GM19468 (cell line): ENCODE results near the gene LAMTOR1.

Source experiments
- ATAC-seq: cut with Tn5 transposase; IDR thresholded peaks from one replicate; pipeline ENCODE4 v1.9.1; 2021; ENCODE audit warnings: mild to moderate bottlenecking, moderate library complexity, moderate number of reproducible peaks; ENCODE audit not compliant: unreplicated experiment; ENCODE audit errors: extremely low read depth

LAMTOR1 gene

GRCh38 chr11:72084076-72084475 is 19.0 kb downstream of the LAMTOR1 start:
- ATAC-seq = no peak

DNA sequence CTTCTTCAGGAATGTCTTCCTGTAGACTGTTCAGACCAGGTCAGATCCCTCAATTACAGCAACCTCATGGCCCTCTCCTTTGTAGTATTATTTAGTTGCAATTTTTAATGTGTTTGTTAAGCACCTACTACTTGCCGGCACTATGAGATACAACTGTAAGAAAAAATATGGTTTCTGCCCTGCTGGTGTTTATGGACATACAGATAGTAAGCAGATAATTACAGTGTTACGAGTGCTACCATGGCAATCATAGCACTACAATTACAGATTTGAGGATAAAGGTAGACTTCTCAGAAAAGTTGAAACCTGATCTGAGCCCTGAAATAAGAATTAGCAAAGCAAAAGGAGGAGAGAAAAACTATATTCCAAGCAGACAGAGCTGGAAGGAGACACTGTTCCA is 19.7 kb downstream of the LAMTOR1 start:
- ATAC-seq = no peak

- no peak for ATAC-seq
These were observed 21.2 kb downstream of the LAMTOR1 start for GRCh38 chr11:72081821-72082453.

DNA sequence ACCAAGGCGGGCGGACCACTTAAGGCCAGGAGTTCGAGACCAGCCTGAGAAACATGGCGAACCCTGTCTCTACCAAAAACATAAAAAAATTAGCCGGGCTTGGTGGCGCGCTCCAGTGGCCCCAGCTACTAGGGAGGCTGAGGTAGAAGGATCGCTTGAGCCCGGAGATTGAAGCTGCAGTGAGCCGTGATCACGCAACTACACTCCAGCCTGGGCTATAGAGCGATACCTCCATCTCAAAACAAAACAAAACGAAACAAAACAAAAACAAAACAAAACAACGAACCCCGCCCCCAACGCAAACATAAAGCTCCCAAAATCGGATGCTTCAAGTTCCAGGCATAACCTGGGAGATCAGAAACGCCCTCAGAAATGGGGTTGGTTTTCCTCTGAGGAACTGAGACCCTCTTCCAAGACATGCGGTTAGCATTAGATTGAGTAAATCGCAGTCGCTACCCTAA is 21.9 kb downstream of the LAMTOR1 start:
- ATAC-seq = no peak

DNA sequence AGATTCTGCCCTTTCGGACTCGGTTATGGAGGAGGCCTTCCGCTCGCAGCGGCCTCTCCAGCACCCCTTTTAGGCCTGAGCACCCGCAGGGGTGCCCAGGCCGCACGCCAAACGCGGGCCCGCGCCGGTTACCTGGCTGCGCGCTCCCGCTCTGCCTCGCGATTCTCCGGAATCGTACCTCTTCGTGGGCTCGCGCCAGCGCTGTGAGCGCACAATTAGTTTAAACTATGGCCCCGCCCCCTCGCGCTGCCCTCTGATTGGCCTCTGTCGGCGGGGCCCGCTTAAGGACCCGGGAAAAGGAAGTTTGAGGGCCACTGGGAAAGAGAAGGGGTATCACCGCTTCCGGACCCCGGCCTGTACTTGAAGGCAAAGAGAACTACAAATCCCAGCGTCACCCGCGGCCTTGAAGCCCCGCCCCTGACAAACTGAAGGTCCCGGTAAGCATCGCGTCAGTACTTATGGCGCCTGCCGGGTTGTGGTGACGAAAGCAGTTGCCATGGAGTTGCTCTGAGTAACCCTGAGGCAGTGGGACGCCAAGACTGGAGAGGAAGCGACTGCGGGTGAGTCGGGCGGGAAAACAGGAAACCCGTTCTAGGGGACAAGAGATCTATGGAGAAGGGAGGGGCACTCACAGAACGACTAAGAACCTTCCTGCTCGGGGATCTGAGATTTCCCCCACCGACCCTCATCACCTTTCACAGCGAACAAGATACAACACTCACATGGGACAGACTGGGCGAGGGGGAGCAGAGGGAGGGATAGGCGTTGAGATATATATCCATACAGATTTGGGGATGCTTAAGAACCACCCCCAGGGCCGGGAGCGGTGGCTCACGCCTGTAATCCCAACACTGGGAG is 22.5 kb downstream of the LAMTOR1 start, which contains the start of the genes LRRC51 and NUMA1:
LRRC51 (plus strand) TSS at position 525 of the 858 bp plus-strand sequence. CDS start 8,234 bp downstream, outside the sequence.
NUMA1 (minus strand) TSS at position 217 of the 858 bp plus-strand sequence. CDS start 44,599 bp downstream, outside the sequence.
- peak; percentile 94 for ATAC-seq

- no peak for ATAC-seq
These were observed 23.2 kb downstream of the LAMTOR1 start for GRCh38 chr11:72079819-72080325.

DNA sequence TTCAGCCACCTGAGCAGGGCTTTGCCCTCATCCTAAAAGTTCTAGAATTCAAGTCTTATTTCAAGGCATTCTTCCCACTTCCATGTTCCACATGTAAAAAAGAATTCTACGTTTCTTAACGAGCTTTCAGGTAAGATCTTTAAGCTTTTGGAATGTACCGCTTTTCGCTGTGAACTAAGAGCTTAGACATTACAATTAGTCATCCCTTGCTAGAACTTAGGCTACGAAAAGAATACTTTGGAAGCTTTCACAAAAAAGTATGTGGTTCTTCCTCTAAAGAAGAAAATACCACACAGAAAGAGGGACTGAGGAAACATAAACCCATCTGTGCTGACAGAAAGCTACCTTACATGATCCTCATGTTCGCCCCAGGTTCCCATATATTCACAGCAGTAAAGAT is 24.6 kb downstream of the LAMTOR1 start:
- ATAC-seq = no peak

DNA sequence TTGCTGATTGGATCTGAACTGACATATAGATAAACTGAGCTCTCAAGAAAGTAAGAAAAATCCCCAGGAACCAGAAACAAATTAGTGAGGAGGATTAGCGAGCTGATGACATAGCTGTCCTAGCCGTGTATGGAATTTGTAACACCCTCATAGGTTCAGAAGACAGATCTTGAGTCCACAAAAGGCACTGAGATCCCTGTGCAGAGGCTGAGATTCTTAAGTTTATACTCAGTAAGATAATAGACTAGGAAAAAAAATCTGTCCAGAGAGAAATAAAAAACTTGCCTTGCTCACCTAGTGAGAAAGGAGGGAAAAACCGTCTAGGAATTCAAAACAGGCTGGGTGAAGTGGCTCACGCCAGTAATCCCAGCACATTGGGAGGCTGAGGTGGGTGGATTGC is 27.3 kb downstream of the LAMTOR1 start:
- ATAC-seq = no peak

DNA sequence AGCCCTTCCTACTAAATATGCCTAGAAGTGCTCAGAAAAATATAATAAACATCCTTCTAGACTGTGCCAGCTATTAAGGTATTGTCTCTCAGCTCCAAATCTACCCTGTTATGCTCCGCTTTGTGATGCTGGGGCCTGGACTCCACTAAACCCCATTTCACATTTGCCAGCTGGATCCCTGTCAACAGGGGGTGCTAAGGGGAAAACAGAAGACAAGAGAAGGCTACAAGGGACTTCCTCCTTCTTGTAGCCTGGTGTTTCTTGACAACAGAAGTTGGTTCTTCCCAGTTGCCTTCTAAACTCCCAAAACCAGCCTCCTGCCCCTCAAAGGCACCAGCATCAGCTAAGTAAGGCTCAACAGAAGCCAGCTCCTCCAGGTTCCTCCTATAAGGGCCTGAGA is 28.0 kb downstream of the LAMTOR1 start:
- no peak for ATAC-seq

DNA sequence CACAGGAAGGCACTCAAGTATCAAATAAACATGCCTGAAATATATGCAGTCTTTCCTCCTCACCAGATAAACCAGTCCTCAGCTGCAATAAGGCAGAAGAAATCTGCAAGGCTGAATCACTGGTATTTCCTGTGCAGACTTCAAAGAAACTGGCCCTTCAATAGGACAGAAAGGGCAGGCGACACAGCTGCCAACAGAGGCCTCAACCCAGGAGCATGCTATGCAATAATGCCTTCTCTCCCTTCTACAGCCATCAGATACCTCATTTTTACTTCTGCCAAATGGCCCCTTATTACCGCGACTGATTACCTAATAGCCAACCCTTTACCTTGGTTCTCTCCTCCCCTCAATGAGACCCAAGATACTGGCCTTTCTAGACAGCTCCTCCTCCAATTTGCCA is 30.7 kb downstream of the LAMTOR1 start:
- no peak for ATAC-seq

DNA sequence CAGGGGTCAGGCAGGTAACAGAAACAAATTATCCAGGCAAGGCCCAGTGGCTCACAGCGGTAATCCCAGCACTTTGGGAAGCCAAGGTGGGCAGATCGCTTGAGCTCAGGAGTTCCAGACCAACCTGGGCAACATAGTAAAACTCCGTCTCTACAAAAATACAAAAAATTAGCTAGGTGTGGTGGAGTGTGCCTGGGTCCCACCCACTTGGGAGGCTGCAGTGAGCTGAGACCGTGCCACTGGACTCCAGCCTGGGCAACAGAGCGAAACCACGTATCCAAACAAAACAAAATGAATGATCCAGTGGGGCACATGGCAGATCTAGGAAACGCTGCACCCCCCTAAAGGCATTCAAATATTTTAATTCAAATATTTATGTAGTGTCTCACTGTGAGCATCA is 32.6 kb downstream of the LAMTOR1 start:
- no peak for ATAC-seq

- ATAC-seq = no peak
These were observed 33.3 kb downstream of the LAMTOR1 start for GRCh38 chr11:72069787-72070251.

DNA sequence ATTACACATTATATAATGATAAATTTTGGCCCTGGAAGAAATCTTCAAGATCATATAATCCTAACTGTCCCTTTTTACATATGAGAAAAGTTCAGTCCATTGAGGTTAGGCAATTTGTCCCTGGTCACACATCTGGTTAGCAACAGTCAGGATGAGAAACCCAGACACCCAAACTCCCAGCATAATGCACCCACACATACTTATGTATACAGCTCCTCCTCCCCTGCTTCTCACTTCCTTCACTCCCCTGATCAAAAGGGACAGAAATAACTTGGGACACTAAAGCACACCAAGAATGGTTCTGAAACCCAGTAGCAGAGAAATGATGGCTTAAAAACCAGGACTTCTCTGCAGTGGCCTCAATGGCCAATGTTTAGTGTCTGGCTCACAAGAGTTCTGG is 33.9 kb downstream of the LAMTOR1 start:
- no peak for ATAC-seq

GRCh38 chr11:72067676-72068075 is 35.4 kb downstream of the LAMTOR1 start:
- ATAC-seq = no peak

GRCh38 chr11:72067266-72067665 is 35.8 kb downstream of the LAMTOR1 start:
- no peak for ATAC-seq

DNA sequence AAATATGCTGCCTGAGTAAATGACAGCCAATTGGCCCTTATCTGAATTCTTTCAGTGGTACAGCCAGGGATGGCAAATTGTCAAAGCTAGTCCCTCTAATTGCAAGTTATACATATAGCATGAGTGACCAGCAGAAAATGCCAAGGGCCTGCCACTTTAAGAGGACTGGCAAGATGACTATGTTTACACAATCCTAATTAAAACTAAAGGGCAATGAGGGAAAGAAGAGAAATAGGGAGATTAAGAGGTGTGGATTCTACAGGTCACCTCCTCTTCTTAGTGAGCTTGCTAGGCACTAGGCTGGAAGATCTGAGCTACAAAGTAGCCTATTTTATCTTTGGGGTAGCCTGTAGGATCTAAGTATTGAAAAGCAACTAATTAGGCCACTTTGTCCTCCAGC is 36.2 kb downstream of the LAMTOR1 start:
- no peak for ATAC-seq

- ATAC-seq = no peak
These were observed 41.2 kb downstream of the LAMTOR1 start for GRCh38 chr11:72061739-72062396.

- ATAC-seq = no peak
These were observed 44.6 kb downstream of the LAMTOR1 start for GRCh38 chr11:72058416-72059034.

GRCh38 chr11:72048766-72049460 is 54.2 kb downstream of the LAMTOR1 start:
- ATAC-seq = no peak
